Smooth muscle cell (in vitro differentiated cells): Measurements from ENCODE around the gene SLC27A4. TPM values are rescaled to one million over a fixed set of nuclear protein-coding genes. Genes with fewer than 3 reads are reported as not detected.

Experiments used
- DNase-seq: peaks from one replicate; lab custom pipeline; 2025; ENCODE audit not compliant: unreplicated experiment; lab: John Stamatoyannopoulos, UW
- H2AFZ ChIP-seq: fragments of 200-600 bp; sonication (generic); 2 replicates; pipeline ENCODE4 v1.6.0; 2016; ENCODE audit warnings: antibody characterized with exemption, low read depth, mild to moderate bottlenecking
- H3F3A ChIP-seq: fragments of 200-600 bp; sonication (generic); 2 replicates; pipeline ENCODE4 v1.6.0; 2017; ENCODE audit warnings: antibody characterized with exemption, low read depth
- H3K27ac ChIP-seq: fragments of 200-600 bp; sonication (generic); 2 replicates; pipeline ENCODE4 v1.5.1; 2016; ENCODE audit warnings: low read depth, mild to moderate bottlenecking
- H3K27me3 ChIP-seq: fragments of 200-600 bp; sonication (generic); 2 replicates; pipeline ENCODE4 v1.6.1; 2016; ENCODE audit warnings: low read depth, mild to moderate bottlenecking
- H3K36me3 ChIP-seq: fragments of 200-600 bp; sonication (generic); 2 replicates; pipeline ENCODE4 v1.5.1; 2016; ENCODE audit warnings: low read depth
- H3K4me1 ChIP-seq: fragments of 200-600 bp; sonication (generic); 2 replicates; pipeline ENCODE4 v1.5.1; 2016; ENCODE audit warnings: low read depth
- H3K4me2 ChIP-seq: fragments of 200-600 bp; sonication (generic); 2 replicates; pipeline ENCODE4 v1.6.0; 2016; ENCODE audit warnings: mild to moderate bottlenecking
- H3K4me3 ChIP-seq: fragments of 200-600 bp; sonication (generic); 2 replicates; pipeline ENCODE4 v1.5.1; 2016; ENCODE audit warnings: mild to moderate bottlenecking
- H3K79me2 ChIP-seq: fragments of 200-600 bp; sonication (generic); 2 replicates; pipeline ENCODE4 v1.6.0; 2016; ENCODE audit warnings: low read depth, mild to moderate bottlenecking
- H3K9ac ChIP-seq: fragments of 200-600 bp; sonication (generic); 2 replicates; pipeline ENCODE4 v1.6.0; 2016; ENCODE audit warnings: low read depth
- H3K9me3 ChIP-seq: fragments of 200-600 bp; sonication (generic); replicated peaks from 2 replicates; pipeline ENCODE4 v1.5.1; 2016; ENCODE audit warnings: low read depth
- H4K20me1 ChIP-seq: fragments of 200-600 bp; sonication (generic); 2 replicates; pipeline ENCODE4 v1.6.0; 2016; ENCODE audit warnings: low read depth
- WGBS: methylation state at CpG from one replicate; pipeline ENCODE4 v1.1.7; 2016; ENCODE audit warnings: low lambda C conversion rate; 5-methylcytosine and 5-hydroxymethylcytosine counted together
- polyA plus RNA-seq: library from polyadenylated mRNA; unstranded; fragments of >200 nt; fragmentation: Nextera tagmentation; extraction: Ambion mirVana; gene quantifications from 2 replicates; pipeline ENCODE4 v1.2.1, GENCODE V29; 2016
- total RNA-seq: library from RNA; depleted of rRNA; stranded (reverse); fragments of >200 nt; gene quantifications from 2 replicates; pipeline ENCODE4 v1.2.3, GENCODE V29; 2014
- TF ChIP-seq, protein P1 (sequence below): fragments of 200-600 bp; sonication (generic); IDR thresholded peaks from 2 replicates; pipeline ENCODE4 v1.5.1; 2017; ENCODE audit warnings: borderline replicate concordance, mild to moderate bottlenecking, antibody characterized with exemption; ENCODE audit not compliant: insufficient read depth, poor library complexity, severe bottlenecking

The SLC27A4 gene
- total and polyA plus RNA-seq, 2 experiments from 2014 or later, result 10.3 to 10.4 TPM

- Histone ChIP-seq H3K4me3 (no peak overlapping the region), H3K9ac (no peak overlapping the region), H3K4me1 (peaks cover 19% of the 10 kb centered on the region), H3K36me3 (no peaks in the 10 kb centered on the region), H3F3A (no peaks in the 10 kb centered on the region), H3K27me3 (peaks cover 93% of the 10 kb centered on the region), H3K4me2 (no peak overlapping the region), H3K9me3 (no peaks in the 10 kb centered on the region), H4K20me1 (peaks cover 48% of the 10 kb centered on the region), H3K79me2 (no peaks in the 10 kb centered on the region), H2AFZ (no peak overlapping the region), H3K27ac (no peak overlapping the region)
- WGBS, result 20% methylated on average over 9 of the region's 9 CpGs
- TF ChIP-seq, protein P1, sequence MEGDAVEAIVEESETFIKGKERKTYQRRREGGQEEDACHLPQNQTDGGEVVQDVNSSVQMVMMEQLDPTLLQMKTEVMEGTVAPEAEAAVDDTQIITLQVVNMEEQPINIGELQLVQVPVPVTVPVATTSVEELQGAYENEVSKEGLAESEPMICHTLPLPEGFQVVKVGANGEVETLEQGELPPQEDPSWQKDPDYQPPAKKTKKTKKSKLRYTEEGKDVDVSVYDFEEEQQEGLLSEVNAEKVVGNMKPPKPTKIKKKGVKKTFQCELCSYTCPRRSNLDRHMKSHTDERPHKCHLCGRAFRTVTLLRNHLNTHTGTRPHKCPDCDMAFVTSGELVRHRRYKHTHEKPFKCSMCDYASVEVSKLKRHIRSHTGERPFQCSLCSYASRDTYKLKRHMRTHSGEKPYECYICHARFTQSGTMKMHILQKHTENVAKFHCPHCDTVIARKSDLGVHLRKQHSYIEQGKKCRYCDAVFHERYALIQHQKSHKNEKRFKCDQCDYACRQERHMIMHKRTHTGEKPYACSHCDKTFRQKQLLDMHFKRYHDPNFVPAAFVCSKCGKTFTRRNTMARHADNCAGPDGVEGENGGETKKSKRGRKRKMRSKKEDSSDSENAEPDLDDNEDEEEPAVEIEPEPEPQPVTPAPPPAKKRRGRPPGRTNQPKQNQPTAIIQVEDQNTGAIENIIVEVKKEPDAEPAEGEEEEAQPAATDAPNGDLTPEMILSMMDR, result no peak
- no peak for DNase-seq
Observed at GRCh38 chr9:128394379-128395168, 54.2 kb downstream of the SLC27A4 start.

GRCh38 chr9:128396970-128397613 lies 56.8 kb downstream of the SLC27A4 start:
- Histone ChIP-seq H3K4me1 (peaks cover 15% of the 10 kb centered on the region), H3K4me3 (no peak overlapping the region), H3K27ac (no peak overlapping the region), H4K20me1 (peaks cover 23% of the 10 kb centered on the region), H3K9ac (no peak overlapping the region), H3K79me2 (no peaks in the 10 kb centered on the region), H3K9me3 (no peaks in the 10 kb centered on the region), H2AFZ (no peak overlapping the region), H3K36me3 (no peaks in the 10 kb centered on the region), H3K27me3 (peaks cover 78% of the 10 kb centered on the region), H3K4me2 (no peak overlapping the region), H3F3A (no peaks in the 10 kb centered on the region)
- DNase-seq, result no peak
- 12% methylated on average over 19 of the region's 19 CpGs for WGBS
- TF ChIP-seq, protein P1, result no peak

GRCh38 chr9:128397831-128398230 lies 57.5 kb downstream of the SLC27A4 start:
- no peak overlapping the region for H3K9ac ChIP-seq

More at GRCh38 chr9:128397831-128398230, 57.5 kb downstream of the SLC27A4 start:
- no peak for DNase-seq
- Histone ChIP-seq H3K36me3 (no peaks in the 10 kb centered on the region), H4K20me1 (peaks cover 15% of the 10 kb centered on the region), H3K4me2 (no peak overlapping the region), H2AFZ (no peak overlapping the region), H3K4me1 (peaks cover 7% of the 10 kb centered on the region), H3K79me2 (no peaks in the 10 kb centered on the region), H3F3A (no peaks in the 10 kb centered on the region), H3K9me3 (no peaks in the 10 kb centered on the region), H3K4me3 (no peak overlapping the region), H3K27ac (no peak overlapping the region), H3K27me3 (peaks cover 70% of the 10 kb centered on the region)
- TF ChIP-seq, protein P1, result no peak
- WGBS, result 83% methylated on average over 7 of the region's 7 CpGs
